ENCODE data around the gene TTF2. TPM values are rescaled to one million over a fixed set of nuclear protein-coding genes. Genes with fewer than 3 reads are reported as not detected.

The TTF2 gene
- total RNA-seq, 1 experiment from 2014 or later = 46.6 TPM

DNA sequence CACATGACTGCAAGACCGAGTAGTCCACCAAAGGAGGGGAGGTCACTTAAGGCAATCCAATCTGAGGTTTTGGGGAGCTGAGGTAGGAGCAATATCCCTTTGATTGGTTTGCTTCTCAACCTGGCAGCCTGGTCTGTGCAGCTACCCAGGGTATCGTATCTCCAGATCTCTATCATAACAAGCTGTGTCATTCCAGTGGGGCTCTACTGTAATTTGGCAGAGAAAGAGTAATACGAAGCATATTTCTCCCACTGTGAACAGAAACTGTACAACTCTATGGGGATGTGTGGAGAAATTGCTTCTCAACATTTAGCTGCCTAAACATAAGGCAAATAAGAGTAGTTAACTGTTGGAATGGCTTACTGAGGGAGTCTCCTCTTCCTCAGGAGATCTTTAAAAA lies 38.0 kb upstream of the TTF2 start:
- intact Hi-C loops (cut with micrococcal nuclease; ENCODE audit: unreplicated experiment) = no loop called here
- Mint-ChIP-seq H3K9me3 (ENCODE audit: low read depth, unreplicated experiment) (no peaks in the 10 kb centered on the region), H3K36me3 (ENCODE audit: insufficient read depth, unreplicated experiment) (no peaks in the 10 kb centered on the region), H3K4me1 (ENCODE audit: low read depth, unreplicated experiment) (no peaks in the 10 kb centered on the region), H3K27me3 (ENCODE audit: unreplicated experiment) (no peaks in the 10 kb centered on the region), H3K4me3 (ENCODE audit: low read depth, unreplicated experiment) (no peak overlapping the region), H3K27ac (ENCODE audit: unreplicated experiment) (no peak overlapping the region)
- CTCF ChIA-PET = no interaction called here
- DNase-seq = no peak
- TF ChIP-seq, protein P1, sequence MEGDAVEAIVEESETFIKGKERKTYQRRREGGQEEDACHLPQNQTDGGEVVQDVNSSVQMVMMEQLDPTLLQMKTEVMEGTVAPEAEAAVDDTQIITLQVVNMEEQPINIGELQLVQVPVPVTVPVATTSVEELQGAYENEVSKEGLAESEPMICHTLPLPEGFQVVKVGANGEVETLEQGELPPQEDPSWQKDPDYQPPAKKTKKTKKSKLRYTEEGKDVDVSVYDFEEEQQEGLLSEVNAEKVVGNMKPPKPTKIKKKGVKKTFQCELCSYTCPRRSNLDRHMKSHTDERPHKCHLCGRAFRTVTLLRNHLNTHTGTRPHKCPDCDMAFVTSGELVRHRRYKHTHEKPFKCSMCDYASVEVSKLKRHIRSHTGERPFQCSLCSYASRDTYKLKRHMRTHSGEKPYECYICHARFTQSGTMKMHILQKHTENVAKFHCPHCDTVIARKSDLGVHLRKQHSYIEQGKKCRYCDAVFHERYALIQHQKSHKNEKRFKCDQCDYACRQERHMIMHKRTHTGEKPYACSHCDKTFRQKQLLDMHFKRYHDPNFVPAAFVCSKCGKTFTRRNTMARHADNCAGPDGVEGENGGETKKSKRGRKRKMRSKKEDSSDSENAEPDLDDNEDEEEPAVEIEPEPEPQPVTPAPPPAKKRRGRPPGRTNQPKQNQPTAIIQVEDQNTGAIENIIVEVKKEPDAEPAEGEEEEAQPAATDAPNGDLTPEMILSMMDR (IDR thresholded peaks at IDR 0.05; ENCODE audit: unreplicated experiment) = no peak
- no TSS peak for BruUV-seq (replicated peaks)

DNA sequence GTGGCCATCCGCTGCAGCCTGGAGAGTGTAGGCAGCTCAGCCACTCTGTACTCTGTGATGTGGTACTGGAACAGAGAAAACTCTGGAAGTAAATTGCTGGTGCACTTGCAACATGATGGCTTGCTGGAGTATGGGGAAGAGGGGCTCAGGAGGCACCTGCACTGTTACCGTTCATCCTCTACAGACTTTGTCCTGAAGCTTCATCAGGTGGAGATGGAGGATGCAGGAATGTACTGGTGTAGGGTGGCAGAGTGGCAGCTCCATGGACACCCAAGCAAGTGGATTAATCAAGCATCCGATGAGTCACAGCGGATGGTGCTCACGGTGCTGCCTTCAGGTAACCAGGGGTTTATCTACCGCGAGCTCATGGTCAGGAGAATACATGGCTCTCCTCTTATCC lies 34.6 kb upstream of the TTF2 start:
- TF ChIP-seq, protein P1 (IDR thresholded peaks at IDR 0.05; ENCODE audit: unreplicated experiment) = no peak
- no peak for DNase-seq
- Mint-ChIP-seq H3K27me3 (ENCODE audit: unreplicated experiment) (no peaks in the 10 kb centered on the region), H3K9me3 (ENCODE audit: low read depth, unreplicated experiment) (no peaks in the 10 kb centered on the region), H3K4me3 (ENCODE audit: low read depth, unreplicated experiment) (no peak overlapping the region), H3K4me1 (ENCODE audit: low read depth, unreplicated experiment) (no peaks in the 10 kb centered on the region), H3K36me3 (ENCODE audit: insufficient read depth, unreplicated experiment) (no peaks in the 10 kb centered on the region), H3K27ac (ENCODE audit: unreplicated experiment) (no peak overlapping the region)
- no TSS peak for BruUV-seq (replicated peaks)
- CTCF ChIA-PET = no interaction called here
- intact Hi-C loops (cut with micrococcal nuclease; ENCODE audit: unreplicated experiment) = no loop called here

DNA sequence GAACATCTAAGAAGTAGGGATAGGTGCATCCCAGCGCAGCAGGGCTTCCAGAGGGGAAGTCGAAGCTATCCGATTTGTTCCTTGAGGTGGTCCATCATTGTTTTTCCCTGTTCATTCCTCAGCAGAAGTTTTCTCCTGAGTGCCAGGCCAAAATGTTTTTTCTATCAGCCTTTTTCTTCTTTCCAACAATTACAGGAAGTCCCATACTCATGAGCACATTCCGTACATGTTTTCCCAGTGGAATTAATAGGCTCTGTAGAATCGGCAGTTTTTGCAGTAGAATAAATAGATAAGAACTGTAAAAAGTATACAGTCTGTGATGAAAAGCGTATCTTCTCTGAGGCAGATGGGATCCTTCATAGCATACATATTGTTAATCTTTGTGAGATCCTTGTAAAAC lies 33.8 kb upstream of the TTF2 start:
- Mint-ChIP-seq H3K27me3 (ENCODE audit: unreplicated experiment) (no peaks in the 10 kb centered on the region), H3K36me3 (ENCODE audit: insufficient read depth, unreplicated experiment) (no peaks in the 10 kb centered on the region), H3K4me1 (ENCODE audit: low read depth, unreplicated experiment) (no peaks in the 10 kb centered on the region), H3K4me3 (ENCODE audit: low read depth, unreplicated experiment) (no peak overlapping the region), H3K9me3 (ENCODE audit: low read depth, unreplicated experiment) (no peaks in the 10 kb centered on the region), H3K27ac (ENCODE audit: unreplicated experiment) (no peak overlapping the region)
- no peak for DNase-seq
- TF ChIP-seq, protein P1 (IDR thresholded peaks at IDR 0.05; ENCODE audit: unreplicated experiment) = no peak
- no TSS peak for BruUV-seq (replicated peaks)
- CTCF ChIA-PET = no interaction called here
- intact Hi-C loops (cut with micrococcal nuclease; ENCODE audit: unreplicated experiment) = no loop called here

DNA sequence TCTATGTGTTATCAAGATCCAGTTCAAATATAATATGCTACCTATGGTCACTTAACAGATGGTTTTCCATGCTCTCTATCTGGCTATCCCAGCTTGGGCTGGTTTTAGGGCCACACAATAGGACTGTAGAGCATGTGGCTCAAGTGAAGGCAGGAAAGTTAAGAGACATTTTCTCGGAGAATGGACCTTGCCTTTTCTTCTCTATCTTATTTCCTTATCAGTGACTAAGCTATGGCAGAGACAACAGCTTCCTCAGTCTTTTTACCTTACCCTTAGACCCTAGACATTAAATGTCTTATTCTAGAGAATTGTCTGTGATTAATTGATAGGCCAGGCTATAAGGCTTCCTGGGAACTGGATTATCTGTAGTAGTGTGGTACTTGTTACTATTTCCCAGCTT lies 30.4 kb upstream of the TTF2 start:
- intact Hi-C loops (cut with micrococcal nuclease; ENCODE audit: unreplicated experiment) = no loop called here
- H3K36me3 Mint-ChIP-seq (ENCODE audit: insufficient read depth, unreplicated experiment) = no peaks in the 10 kb centered on the region
- TF ChIP-seq, protein P1 (IDR thresholded peaks at IDR 0.05; ENCODE audit: unreplicated experiment) = no peak
- no peaks in the 10 kb centered on the region for H3K4me1 Mint-ChIP-seq (ENCODE audit: low read depth, unreplicated experiment)
- CTCF ChIA-PET = no interaction called here
- no TSS peak for BruUV-seq (replicated peaks)
- no peak overlapping the region for H3K27ac Mint-ChIP-seq (ENCODE audit: unreplicated experiment)
- no peaks in the 10 kb centered on the region for H3K27me3 Mint-ChIP-seq (ENCODE audit: unreplicated experiment)
- H3K4me3 Mint-ChIP-seq (ENCODE audit: low read depth, unreplicated experiment) = no peak overlapping the region
- no peaks in the 10 kb centered on the region for H3K9me3 Mint-ChIP-seq (ENCODE audit: low read depth, unreplicated experiment)
- DNase-seq = no peak

Data from Calu3 (cell line).